Smooth muscle cell (in vitro differentiated cells): ENCODE measurements around the gene LHPP. TPM values are rescaled to one million over a fixed set of nuclear protein-coding genes. Genes with fewer than 3 reads are reported as not detected.

Source experiments
- DNase-seq: peaks from one replicate; lab custom pipeline; 2025; ENCODE audit not compliant: unreplicated experiment; lab: John Stamatoyannopoulos, UW
- H2AFZ ChIP-seq: fragments of 200-600 bp; sonication (generic); 2 replicates; pipeline ENCODE4 v1.6.0; 2016; ENCODE audit warnings: antibody characterized with exemption, low read depth, mild to moderate bottlenecking
- H3F3A ChIP-seq: fragments of 200-600 bp; sonication (generic); 2 replicates; pipeline ENCODE4 v1.6.0; 2017; ENCODE audit warnings: antibody characterized with exemption, low read depth
- H3K27ac ChIP-seq: fragments of 200-600 bp; sonication (generic); 2 replicates; pipeline ENCODE4 v1.5.1; 2016; ENCODE audit warnings: low read depth, mild to moderate bottlenecking
- H3K27me3 ChIP-seq: fragments of 200-600 bp; sonication (generic); 2 replicates; pipeline ENCODE4 v1.6.1; 2016; ENCODE audit warnings: low read depth, mild to moderate bottlenecking
- H3K36me3 ChIP-seq: fragments of 200-600 bp; sonication (generic); 2 replicates; pipeline ENCODE4 v1.5.1; 2016; ENCODE audit warnings: low read depth
- H3K4me1 ChIP-seq: fragments of 200-600 bp; sonication (generic); 2 replicates; pipeline ENCODE4 v1.5.1; 2016; ENCODE audit warnings: low read depth
- H3K4me2 ChIP-seq: fragments of 200-600 bp; sonication (generic); 2 replicates; pipeline ENCODE4 v1.6.0; 2016; ENCODE audit warnings: mild to moderate bottlenecking
- H3K4me3 ChIP-seq: fragments of 200-600 bp; sonication (generic); 2 replicates; pipeline ENCODE4 v1.5.1; 2016; ENCODE audit warnings: mild to moderate bottlenecking
- H3K79me2 ChIP-seq: fragments of 200-600 bp; sonication (generic); 2 replicates; pipeline ENCODE4 v1.6.0; 2016; ENCODE audit warnings: low read depth, mild to moderate bottlenecking
- H3K9ac ChIP-seq: fragments of 200-600 bp; sonication (generic); 2 replicates; pipeline ENCODE4 v1.6.0; 2016; ENCODE audit warnings: low read depth
- H3K9me3 ChIP-seq: fragments of 200-600 bp; sonication (generic); replicated peaks from 2 replicates; pipeline ENCODE4 v1.5.1; 2016; ENCODE audit warnings: low read depth
- H4K20me1 ChIP-seq: fragments of 200-600 bp; sonication (generic); 2 replicates; pipeline ENCODE4 v1.6.0; 2016; ENCODE audit warnings: low read depth
- WGBS: methylation state at CpG from one replicate; pipeline ENCODE4 v1.1.7; 2016; ENCODE audit warnings: low lambda C conversion rate; 5-methylcytosine and 5-hydroxymethylcytosine counted together
- polyA plus RNA-seq: library from polyadenylated mRNA; unstranded; fragments of >200 nt; fragmentation: Nextera tagmentation; extraction: Ambion mirVana; gene quantifications from 2 replicates; pipeline ENCODE4 v1.2.1, GENCODE V29; 2016
- total RNA-seq: library from RNA; depleted of rRNA; stranded (reverse); fragments of >200 nt; gene quantifications from 2 replicates; pipeline ENCODE4 v1.2.3, GENCODE V29; 2014
- TF ChIP-seq, protein P1 (sequence below): fragments of 200-600 bp; sonication (generic); IDR thresholded peaks from 2 replicates; pipeline ENCODE4 v1.5.1; 2017; ENCODE audit warnings: borderline replicate concordance, mild to moderate bottlenecking, antibody characterized with exemption; ENCODE audit not compliant: insufficient read depth, poor library complexity, severe bottlenecking

The LHPP gene
- total and polyA plus RNA-seq, 2 experiments from 2014 or later: 7.6 to 14.0 TPM

DNA sequence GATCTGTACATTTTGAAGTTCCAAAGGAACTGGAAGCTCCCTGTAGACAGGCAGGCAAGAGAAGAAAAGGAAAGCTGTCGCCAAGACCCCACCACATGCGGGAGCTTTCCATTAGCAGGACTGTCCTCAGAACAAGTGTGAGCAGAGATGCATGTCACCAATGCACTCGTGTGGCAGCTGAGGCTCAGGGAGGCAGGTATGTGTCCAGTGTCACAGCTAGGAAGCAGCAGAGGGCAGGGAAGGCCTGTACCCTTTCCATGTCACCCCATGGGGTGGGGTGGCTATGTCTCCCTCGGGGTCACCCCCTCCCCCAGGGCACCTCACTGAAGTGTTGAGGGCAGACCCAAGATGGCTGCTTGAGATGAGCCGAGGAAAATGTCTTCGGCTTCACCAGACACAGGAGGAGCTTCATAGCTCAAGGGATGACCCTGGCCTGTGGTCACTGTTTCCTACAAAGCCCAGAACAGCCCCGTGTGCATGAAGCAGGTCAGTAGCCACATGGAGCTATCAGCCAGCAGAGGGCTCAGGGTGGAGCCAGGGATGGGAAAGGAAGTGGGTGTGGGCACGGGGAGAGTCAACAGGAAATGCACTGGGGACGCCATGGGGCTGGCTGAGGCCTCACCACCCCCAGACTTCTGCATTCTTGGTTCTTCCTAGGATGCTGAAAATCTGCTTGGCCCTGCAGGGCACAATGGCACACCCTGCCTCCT is 186.0 kb downstream of the LHPP start:
- Histone ChIP-seq H2AFZ (no peak overlapping the region), H4K20me1 (peaks cover 53% of the 10 kb centered on the region)

DNA sequence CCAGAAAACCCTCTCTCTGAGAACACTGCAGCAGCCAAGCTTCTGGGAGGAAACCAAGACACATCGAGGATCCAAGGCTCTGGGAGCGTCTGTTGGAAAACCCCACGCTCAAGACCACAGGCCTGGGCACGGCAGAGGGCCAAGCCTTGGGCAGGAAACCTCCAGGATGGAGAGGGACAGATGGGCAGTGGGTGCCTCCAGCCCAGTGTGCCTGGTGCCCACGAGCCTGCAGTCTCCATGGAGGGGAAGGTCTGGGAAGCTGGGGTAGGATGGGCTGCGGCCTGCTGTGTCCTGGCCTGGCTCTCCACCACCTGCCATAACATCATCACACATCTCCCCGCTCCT is 186.5 kb downstream of the LHPP start:
- Histone ChIP-seq H3F3A (no peaks in the 10 kb centered on the region), H3K4me1 (peaks cover 29% of the 10 kb centered on the region), H2AFZ (no peak overlapping the region), H3K27ac (peak overlapping the region; percentile 49), H3K9me3 (no peaks in the 10 kb centered on the region), H3K4me3 (no peak overlapping the region), H4K20me1 (peaks cover 48% of the 10 kb centered on the region), H3K9ac (no peak overlapping the region), H3K36me3 (no peaks in the 10 kb centered on the region), H3K27me3 (no peaks in the 10 kb centered on the region), H3K79me2 (no peaks in the 10 kb centered on the region), H3K4me2 (no peak overlapping the region)
- DNase-seq: no peak
- TF ChIP-seq, protein P1, sequence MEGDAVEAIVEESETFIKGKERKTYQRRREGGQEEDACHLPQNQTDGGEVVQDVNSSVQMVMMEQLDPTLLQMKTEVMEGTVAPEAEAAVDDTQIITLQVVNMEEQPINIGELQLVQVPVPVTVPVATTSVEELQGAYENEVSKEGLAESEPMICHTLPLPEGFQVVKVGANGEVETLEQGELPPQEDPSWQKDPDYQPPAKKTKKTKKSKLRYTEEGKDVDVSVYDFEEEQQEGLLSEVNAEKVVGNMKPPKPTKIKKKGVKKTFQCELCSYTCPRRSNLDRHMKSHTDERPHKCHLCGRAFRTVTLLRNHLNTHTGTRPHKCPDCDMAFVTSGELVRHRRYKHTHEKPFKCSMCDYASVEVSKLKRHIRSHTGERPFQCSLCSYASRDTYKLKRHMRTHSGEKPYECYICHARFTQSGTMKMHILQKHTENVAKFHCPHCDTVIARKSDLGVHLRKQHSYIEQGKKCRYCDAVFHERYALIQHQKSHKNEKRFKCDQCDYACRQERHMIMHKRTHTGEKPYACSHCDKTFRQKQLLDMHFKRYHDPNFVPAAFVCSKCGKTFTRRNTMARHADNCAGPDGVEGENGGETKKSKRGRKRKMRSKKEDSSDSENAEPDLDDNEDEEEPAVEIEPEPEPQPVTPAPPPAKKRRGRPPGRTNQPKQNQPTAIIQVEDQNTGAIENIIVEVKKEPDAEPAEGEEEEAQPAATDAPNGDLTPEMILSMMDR: no peak
- WGBS: 85% methylated on average over 7 of the region's 7 CpGs

More for the DNA sequence above, 186.0 kb downstream of the LHPP start:
- Histone ChIP-seq H3K4me2 (no peak overlapping the region), H3K27me3 (no peaks in the 10 kb centered on the region), H3K4me1 (peaks cover 34% of the 10 kb centered on the region), H3K9me3 (no peaks in the 10 kb centered on the region), H3F3A (no peaks in the 10 kb centered on the region), H3K4me3 (no peak overlapping the region), H3K9ac (no peak overlapping the region), H3K79me2 (no peaks in the 10 kb centered on the region), H3K27ac (peak overlapping the region; percentile 49), H3K36me3 (no peaks in the 10 kb centered on the region)
- 74% methylated on average over 9 of the region's 9 CpGs for WGBS
- no peak for DNase-seq
- TF ChIP-seq, protein P1: no peak

DNA sequence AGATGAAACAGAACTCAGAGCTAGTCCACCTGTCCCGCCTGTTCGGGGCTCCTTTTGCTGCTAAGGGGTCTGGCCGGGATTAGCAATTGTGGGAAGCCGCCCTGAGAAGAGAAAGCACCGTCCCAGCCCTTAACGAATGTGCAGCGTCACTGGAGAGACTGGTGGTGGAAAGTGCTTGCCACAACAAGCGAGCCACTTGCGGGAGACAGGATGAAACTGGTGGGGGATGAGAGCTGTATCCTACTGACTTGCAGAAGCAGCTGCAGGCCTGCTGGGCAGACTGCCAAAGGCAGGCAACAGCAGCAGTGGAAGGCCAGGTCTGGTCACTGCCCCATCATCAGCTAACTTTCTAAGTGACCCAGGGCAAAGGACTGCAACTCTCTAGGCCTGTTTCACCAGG is 187.1 kb downstream of the LHPP start:
- Histone ChIP-seq H4K20me1 (peaks cover 42% of the 10 kb centered on the region), H3K9me3 (no peaks in the 10 kb centered on the region), H3K4me2 (peak overlapping the region; percentile 36), H3K79me2 (no peaks in the 10 kb centered on the region), H3K4me3 (no peak overlapping the region), H3K27ac (peak overlapping the region; percentile 49), H3F3A (no peaks in the 10 kb centered on the region), H3K9ac (no peak overlapping the region), H3K4me1 (peaks cover 23% of the 10 kb centered on the region), H3K27me3 (no peaks in the 10 kb centered on the region), H3K36me3 (no peaks in the 10 kb centered on the region), H2AFZ (no peak overlapping the region)
- DNase-seq: peak; percentile 26
- TF ChIP-seq, protein P1: no peak
- 44% methylated on average over 9 of the region's 9 CpGs for WGBS

DNA sequence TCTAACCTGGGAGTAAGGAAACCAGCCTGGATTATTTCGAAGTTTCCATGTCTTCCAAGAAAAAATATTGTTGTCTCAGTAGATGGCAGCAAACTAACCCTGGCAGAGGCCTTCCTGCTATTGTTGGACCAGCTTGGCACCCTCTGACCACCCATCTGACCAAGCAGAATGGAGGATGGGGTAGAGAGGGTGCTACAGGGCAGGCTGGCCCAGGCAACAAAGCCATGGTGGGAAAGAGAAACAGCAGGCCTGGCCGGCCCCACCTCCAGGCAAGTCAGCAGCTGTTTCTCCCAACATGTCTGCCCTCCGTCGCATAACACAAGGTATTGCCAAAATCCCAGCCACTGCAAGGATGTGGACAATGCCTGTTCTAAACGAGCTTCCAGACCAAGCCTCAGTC is 187.6 kb downstream of the LHPP start:
- Histone ChIP-seq H3K9ac (no peak overlapping the region), H3K4me1 (peaks cover 18% of the 10 kb centered on the region), H3K4me3 (no peak overlapping the region), H3K36me3 (no peaks in the 10 kb centered on the region), H3K27me3 (no peaks in the 10 kb centered on the region), H3K4me2 (no peak overlapping the region), H4K20me1 (peaks cover 37% of the 10 kb centered on the region), H3F3A (no peaks in the 10 kb centered on the region), H3K27ac (peak overlapping the region; percentile 34), H3K79me2 (no peaks in the 10 kb centered on the region), H3K9me3 (no peaks in the 10 kb centered on the region), H2AFZ (no peak overlapping the region)
- WGBS: 73% methylated on average over 5 of the region's 5 CpGs
- DNase-seq: no peak
- TF ChIP-seq, protein P1: no peak
